Left lung (tissue), 10 donors: Measurements from ENCODE around the gene ZNF697. TPM values are rescaled to one million over a fixed set of nuclear protein-coding genes. Genes with fewer than 3 reads are reported as not detected.
A peak's percentile ranks its signal among the peaks of the same experiment; 100 is the strongest.

ENCODE experiments used
- ATAC-seq: fragments of 200-7000 bp; cut with Tn5 transposase; one replicate; pipeline ENCODE4 v1.9.1; 2020; ENCODE audit warnings: moderate library complexity
- DNase-seq, 4 donors: peaks; one replicate each; pipeline ENCODE4 v3.0.0-alpha.2; 2013 to 2020
- H3K27ac ChIP-seq, 2 donors: fragments of 200-600 bp; sonication (generic) in 1 of 2; one replicate each; pipeline versions ENCODE4 v1.5.0 to v1.8.0; 2020 to 2021
- H3K27me3 ChIP-seq, 2 donors: fragments of 200-600 bp; sonication (generic) in 1 of 2; one replicate each; pipeline versions ENCODE4 v1.5.0 to v1.8.0; 2020 to 2021
- H3K36me3 ChIP-seq, 2 donors: fragments of 200-600 bp; sonication (generic) in 1 of 2; one replicate each; pipeline versions ENCODE4 v1.5.0 to v1.8.0; 2020 to 2021
- H3K4me1 ChIP-seq, 2 donors: fragments of 200-600 bp; one replicate each; pipeline ENCODE4 v1.8.0; 2021
- H3K4me3 ChIP-seq, 2 donors: fragments of 200-600 bp; sonication (generic) in 1 of 2; one replicate each; pipeline versions ENCODE4 v1.5.0 to v1.8.0; 2020 to 2021; ENCODE audit warnings: mild to moderate bottlenecking in 1 of 2
- H3K9me3 ChIP-seq, 2 donors: fragments of 200-600 bp; sonication (generic) in 1 of 2; one replicate each; pipeline versions ENCODE4 v1.5.0 to v1.8.0; 2020 to 2021
- CTCF ChIP-seq, 2 donors: fragments of 200-600 bp; sonication (generic) in 1 of 2; IDR thresholded peaks; one replicate each; pipeline versions ENCODE4 v1.5.0 to v1.8.0; 2021; ENCODE audit warnings: antibody characterized with exemption in 2 of 2
- intact Hi-C, 2 donors: fragments of 100-400 bp; cut with DNase I; formaldehyde crosslinking; loops; one replicate each; pipeline versions ENCODE4 v1.11.2 to v1.14.2; 2022
- polyA plus RNA-seq, 6 donors: library from polyadenylated mRNA; unstranded; fragments of 120-200 nt; gene quantifications; one replicate each; pipeline ENCODE4 v1.2.1, GENCODE V29; 2013; ENCODE audit not compliant: insufficient read length in 6 of 6
- total RNA-seq, 2 donors: library from RNA; stranded (reverse); fragmentation: NEBNext Ultra II Directional; extraction: Animal tissue kit (Norgen Biotek cat#: 25700); gene quantifications; one replicate each; pipeline ENCODE4 v1.2.1, GENCODE V29; 2021
- donor health status: DM: no; HTN: yes; CAD: no.
- donor health status: DM: no; HTN: no; CAD: no.

ZNF697 gene
- total and polyA plus RNA-seq, 8 donors: 8.0 to 27.2 (median 25.9) TPM

- intact Hi-C loops: no loop called here
- Histone ChIP-seq H3K4me1 (no peaks in the 10 kb centered on the region), H3K27ac (peak overlapping the region in 1 of 2 donors; percentile 5), H3K4me3 (no peak overlapping the region), H3K36me3 (no peaks in the 10 kb centered on the region), H3K27me3 (peaks cover 0 to 6% of the 10 kb centered on the region in 2 donors), H3K9me3 (no peaks in the 10 kb centered on the region)
- DNase-seq (no peak), ATAC-seq (no peak)
- TF ChIP-seq CTCF (IDR thresholded peaks at IDR 0.05): no peak
Measured at GRCh38 chr1:119655154-119655553, 7.1 kb upstream of the ZNF697 start.

GRCh38 chr1:119653839-119654170, 5.7 kb upstream of the ZNF697 start:
- no peak for TF ChIP-seq CTCF (IDR thresholded peaks at IDR 0.05)
- H3K36me3 ChIP-seq: no peaks in the 10 kb centered on the region
- peak overlapping the region in 1 of 2 donors; percentile 16 for H3K27ac ChIP-seq
- intact Hi-C loops: no loop called here
- no peak for ATAC-seq
- peaks cover 0 to 2% of the 10 kb centered on the region in 2 donors for H3K4me1 ChIP-seq
- H3K4me3 ChIP-seq: no peak overlapping the region
- peaks cover 0 to 19% of the 10 kb centered on the region in 2 donors for H3K27me3 ChIP-seq
- no peak for DNase-seq
- H3K9me3 ChIP-seq: no peaks in the 10 kb centered on the region

GRCh38 chr1:119653135-119653838, 5.2 kb upstream of the ZNF697 start:
- H3K4me3 ChIP-seq: no peak overlapping the region
- intact Hi-C loops: no loop called here
- H3K9me3 ChIP-seq: no peaks in the 10 kb centered on the region
- ATAC-seq (no peak), DNase-seq (no peak)
- no peak for TF ChIP-seq CTCF (IDR thresholded peaks at IDR 0.05)
- H3K36me3 ChIP-seq: no peaks in the 10 kb centered on the region
- H3K27me3 ChIP-seq: peaks cover 0 to 24% of the 10 kb centered on the region in 2 donors
- peaks cover 0 to 4% of the 10 kb centered on the region in 2 donors for H3K4me1 ChIP-seq
- H3K27ac ChIP-seq: peak overlapping the region in 1 of 2 donors; percentile 16

- TF ChIP-seq CTCF (IDR thresholded peaks at IDR 0.05): no peak
- Histone ChIP-seq H3K4me3 (no peak overlapping the region), H3K36me3 (no peaks in the 10 kb centered on the region), H3K27ac (no peak overlapping the region), H3K4me1 (peaks cover 0 to 4% of the 10 kb centered on the region in 2 donors), H3K27me3 (peaks cover 0 to 31% of the 10 kb centered on the region in 2 donors), H3K9me3 (no peaks in the 10 kb centered on the region)
- intact Hi-C loops: no loop called here
- DNase-seq (no peak), ATAC-seq (no peak)
Measured at GRCh38 chr1:119652587-119652986, 4.5 kb upstream of the ZNF697 start.

- no peak overlapping the region for H3K27ac ChIP-seq
- no peak overlapping the region for H3K4me3 ChIP-seq
- intact Hi-C loops: no loop called here
- no peak for ATAC-seq
- H3K27me3 ChIP-seq: peaks cover 0 to 40% of the 10 kb centered on the region in 2 donors
- H3K9me3 ChIP-seq: no peaks in the 10 kb centered on the region
- DNase-seq: no peak
- H3K36me3 ChIP-seq: no peaks in the 10 kb centered on the region
- peaks cover 0 to 12% of the 10 kb centered on the region in 2 donors for H3K4me1 ChIP-seq
- no peak for TF ChIP-seq CTCF (IDR thresholded peaks at IDR 0.05)
Measured at GRCh38 chr1:119651641-119652040, 3.6 kb upstream of the ZNF697 start.
